GM23248 (cell line): ENCODE measurements around the gene ARHGAP26. TPM values are rescaled to one million over a fixed set of nuclear protein-coding genes. Genes with fewer than 3 reads are reported as not detected.
"Not testable (repeated sequence)": the region's sequence is repeated elsewhere in the genome, so short reads cannot be mapped to it uniquely, and the experiment has no call there.

Source experiments
- DNase-seq: peaks from one replicate; pipeline ENCODE4 v3.0.0-alpha.2; 2015
- H2AFZ ChIP-seq: fragments of 200-600 bp; sonication (generic); 2 replicates; pipeline ENCODE4 v1.6.1; 2016; ENCODE audit warnings: antibody characterized with exemption
- H3F3A ChIP-seq: fragments of 200-600 bp; sonication (generic); 2 replicates; pipeline ENCODE4 v1.6.1; 2016; ENCODE audit warnings: mild to moderate bottlenecking, antibody characterized with exemption, mixed run types; ENCODE audit not compliant: insufficient read depth
- H3K27ac ChIP-seq: fragments of 200-600 bp; sonication (generic); 2 replicates; pipeline ENCODE4 v1.5.1; 2016; ENCODE audit warnings: mild to moderate bottlenecking
- H3K27me3 ChIP-seq: fragments of 200-600 bp; sonication (generic); replicated peaks from 2 replicates; pipeline ENCODE4 v1.6.1; 2016; ENCODE audit warnings: mild to moderate bottlenecking; ENCODE audit not compliant: insufficient read depth
- H3K36me3 ChIP-seq: fragments of 200-600 bp; sonication (generic); 2 replicates; pipeline ENCODE4 v1.6.1; 2016; ENCODE audit warnings: low read depth, mild to moderate bottlenecking
- H3K4me1 ChIP-seq: fragments of 200-600 bp; sonication (generic); 2 replicates; pipeline ENCODE4 v1.6.1; 2016; ENCODE audit warnings: mild to moderate bottlenecking; ENCODE audit not compliant: insufficient read depth
- H3K4me2 ChIP-seq: fragments of 200-600 bp; sonication (generic); one replicate; pipeline ENCODE4 v1.6.1; 2016; ENCODE audit warnings: mild to moderate bottlenecking; ENCODE audit not compliant: unreplicated experiment
- H3K4me3 ChIP-seq: fragments of 200-600 bp; sonication (generic); 2 replicates; pipeline ENCODE4 v1.5.1; 2016; ENCODE audit warnings: mild to moderate bottlenecking
- H3K79me2 ChIP-seq: fragments of 200-600 bp; sonication (generic); 2 replicates; pipeline ENCODE4 v1.6.1; 2016; ENCODE audit warnings: mild to moderate bottlenecking; ENCODE audit not compliant: insufficient read depth
- H3K9ac ChIP-seq: fragments of 200-600 bp; sonication (generic); 2 replicates; pipeline ENCODE4 v1.6.1; 2016; ENCODE audit warnings: mild to moderate bottlenecking
- H3K9me2 ChIP-seq: fragments of 200-600 bp; sonication (generic); 2 replicates; pipeline ENCODE4 v1.6.1; 2016; ENCODE audit warnings: mixed run types, mild to moderate bottlenecking, moderate library complexity; ENCODE audit not compliant: insufficient read depth
- H3K9me3 ChIP-seq: fragments of 200-600 bp; sonication (generic); one replicate; pipeline ENCODE4 v1.6.1; 2017; ENCODE audit warnings: low read depth
- H4K20me1 ChIP-seq: fragments of 200-600 bp; sonication (generic); 2 replicates; pipeline ENCODE4 v1.6.0; 2016; ENCODE audit not compliant: insufficient read depth
- EZH2 ChIP-seq: fragments of 200-600 bp; sonication (generic); IDR thresholded peaks from 2 replicates; pipeline ENCODE4 v1.6.1; 2018; ENCODE audit warnings: antibody characterized with exemption, mild to moderate bottlenecking; ENCODE audit not compliant: insufficient read depth, poor library complexity, severe bottlenecking
- EZH2phosphoT487 ChIP-seq: fragments of 200-600 bp; sonication (generic); IDR thresholded peaks from 2 replicates; pipeline ENCODE4 v1.6.1; 2018; ENCODE audit warnings: antibody characterized with exemption, moderate library complexity, mild to moderate bottlenecking, low read depth; ENCODE audit not compliant: insufficient read depth
- WGBS, 2 experiments: methylation state at CpG; one replicate each; pipeline ENCODE4 v1.1.6; 2015 to 2017; ENCODE audit warnings: low lambda C conversion rate in 2 of 2, low coverage in 1 of 2; ENCODE audit errors: missing lambda C conversion rate in 2 of 2; 5-methylcytosine and 5-hydroxymethylcytosine counted together
- in situ Hi-C: fragments of 300-500 bp; cut with MboI; formaldehyde crosslinking; loops from 2 replicates; pipeline ENCODE4 v1.15.0; 2020
- polyA plus RNA-seq: library from polyadenylated mRNA; unstranded; fragments of >200 nt; fragmentation: Nextera tagmentation; extraction: Ambion mirVana; gene quantifications from 2 replicates; pipeline ENCODE4 v1.2.1, GENCODE V29; 2016
- total RNA-seq: library from RNA; depleted of rRNA; stranded (reverse); fragments of >200 nt; shearing (Covaris generic); gene quantifications from 2 replicates; pipeline ENCODE4 v1.2.3, GENCODE V29; 2014

The ARHGAP26 gene
- total and polyA plus RNA-seq, 2 experiments from 2014 or later, result 1.6 to 1.7 TPM

DNA sequence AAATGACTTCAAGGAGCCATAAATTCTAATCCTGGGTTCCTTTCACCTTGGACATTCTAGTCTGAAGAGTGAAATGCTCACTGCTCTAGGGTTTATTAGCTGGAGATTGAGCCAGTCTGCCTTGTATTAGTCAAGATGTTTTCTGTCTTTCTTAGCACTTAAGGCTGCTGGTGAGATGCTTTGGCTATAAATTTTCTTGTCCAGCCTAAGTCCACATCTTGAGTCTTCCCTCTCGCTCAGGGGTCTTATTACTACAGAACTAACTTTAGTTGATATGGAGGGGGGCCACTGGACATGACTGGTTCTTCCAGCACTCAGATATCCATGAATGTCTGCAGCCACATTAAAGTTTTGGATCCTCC lies 316.4 kb downstream of the ARHGAP26 start:
- no peak overlapping the region for H3K4me3 ChIP-seq
- no peaks in the 10 kb centered on the region for H3K9me3 ChIP-seq
- no peaks in the 10 kb centered on the region for H3K9me2 ChIP-seq
- no peak overlapping the region for H2AFZ ChIP-seq
- in situ Hi-C loops, result no loop called here
- WGBS, 2 experiments, result 77 to 88% methylated on average over 1 of the region's 1 CpG
- H3K27ac ChIP-seq, result no peak overlapping the region
- H3K79me2 ChIP-seq, result no peaks in the 10 kb centered on the region
- no peak overlapping the region for H3K4me2 ChIP-seq
- H3K9ac ChIP-seq, result no peak overlapping the region
- H3F3A ChIP-seq, result peaks cover 17% of the 10 kb centered on the region
- TF ChIP-seq EZH2phosphoT487 (no peak), EZH2 (no peak)
- no peaks in the 10 kb centered on the region for H4K20me1 ChIP-seq
- H3K36me3 ChIP-seq, result no peaks in the 10 kb centered on the region
- no peak for DNase-seq
- H3K4me1 ChIP-seq, result peaks cover 11% of the 10 kb centered on the region
- no peaks in the 10 kb centered on the region for H3K27me3 ChIP-seq

DNA sequence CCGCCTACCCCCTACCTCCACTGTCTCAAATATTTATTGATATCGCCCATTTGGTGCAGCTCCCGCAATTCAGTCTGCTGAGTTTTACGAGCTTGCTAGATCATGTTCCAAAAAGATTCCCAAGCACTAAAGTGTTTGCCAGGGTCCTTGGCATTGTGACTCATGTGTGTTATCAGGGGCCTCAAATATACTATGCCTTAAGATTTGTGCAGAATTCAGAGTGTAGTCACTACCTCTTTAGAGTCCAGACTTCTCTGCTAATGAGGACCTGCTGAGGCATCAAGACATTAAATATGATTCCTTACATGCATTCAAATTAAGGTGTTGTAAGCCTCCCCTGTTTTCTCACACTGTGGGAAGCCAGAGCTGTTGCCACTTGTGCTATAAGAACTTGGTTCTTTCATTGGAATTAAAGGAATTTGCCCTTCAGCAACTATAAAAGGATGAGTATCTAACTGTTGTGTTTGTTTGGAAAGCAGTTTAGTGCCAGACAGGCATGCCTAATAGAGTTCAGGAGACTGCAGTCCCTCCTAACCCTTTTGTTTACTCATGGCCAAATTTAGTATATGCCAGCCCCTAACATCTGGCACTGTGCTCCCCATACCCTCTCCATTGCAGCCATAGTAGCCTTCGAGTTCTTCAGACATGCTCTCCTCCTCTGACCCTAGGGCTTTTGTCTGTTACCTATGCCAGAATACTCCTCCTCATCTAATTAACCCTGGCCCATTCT lies 316.9 kb downstream of the ARHGAP26 start:
- H3K27ac ChIP-seq, result no peak overlapping the region
- no peaks in the 10 kb centered on the region for H3K9me2 ChIP-seq
- H3K9ac ChIP-seq, result no peak overlapping the region
- H3K4me3 ChIP-seq, result no peak overlapping the region
- no peaks in the 10 kb centered on the region for H4K20me1 ChIP-seq
- no peaks in the 10 kb centered on the region for H3K27me3 ChIP-seq
- TF ChIP-seq EZH2 (no peak), EZH2phosphoT487 (0 out of 2 replicates have a peak, but pooled peaks have one; percentile 39)
- peak; percentile 71 for DNase-seq
- H2AFZ ChIP-seq, result no peak overlapping the region
- no peaks in the 10 kb centered on the region for H3K9me3 ChIP-seq
- in situ Hi-C loops, result no loop called here
- H3K4me1 ChIP-seq, result peaks cover 11% of the 10 kb centered on the region
- H3K36me3 ChIP-seq, result no peaks in the 10 kb centered on the region
- WGBS, 2 experiments, result 83 to 84% methylated on average over 5 of the region's 5 CpGs
- no peak overlapping the region for H3K4me2 ChIP-seq
- peaks cover 17% of the 10 kb centered on the region for H3F3A ChIP-seq
- no peaks in the 10 kb centered on the region for H3K79me2 ChIP-seq

DNA sequence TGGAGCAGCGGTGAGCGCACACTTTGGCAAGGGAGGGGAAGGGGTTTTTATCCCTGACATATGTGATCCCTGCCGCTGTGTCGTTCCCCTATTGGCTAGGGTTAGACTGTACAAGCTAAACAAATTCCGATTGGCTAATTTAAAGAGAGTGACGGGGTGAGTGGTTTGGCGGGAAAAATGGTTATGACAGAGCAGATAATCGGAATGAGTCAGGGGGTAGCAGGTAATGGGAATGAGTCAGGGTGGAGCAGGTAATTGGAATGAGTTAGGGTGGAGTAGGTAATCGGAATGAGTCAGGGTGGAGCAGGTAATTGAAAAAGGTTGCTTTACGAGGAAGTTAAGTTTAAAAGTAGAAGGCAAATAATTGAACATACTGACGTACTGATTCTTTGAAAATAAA lies 318.5 kb downstream of the ARHGAP26 start:
- H3K9ac ChIP-seq, H3K27me3 ChIP-seq, DNase-seq, H3K36me3 ChIP-seq, H3K9me2 ChIP-seq, in situ Hi-C loops, H3K4me3 ChIP-seq, H4K20me1 ChIP-seq, H2AFZ ChIP-seq, H3K4me2 ChIP-seq, H3K79me2 ChIP-seq, H3K27ac ChIP-seq, H3K9me3 ChIP-seq: not testable (repeated sequence)
- 94 to 98% methylated on average over 11 of the region's 11 CpGs for WGBS, 2 experiments
- peaks cover 17% of the 10 kb centered on the region for H3F3A ChIP-seq
- H3K4me1 ChIP-seq, result peaks cover 11% of the 10 kb centered on the region

DNA sequence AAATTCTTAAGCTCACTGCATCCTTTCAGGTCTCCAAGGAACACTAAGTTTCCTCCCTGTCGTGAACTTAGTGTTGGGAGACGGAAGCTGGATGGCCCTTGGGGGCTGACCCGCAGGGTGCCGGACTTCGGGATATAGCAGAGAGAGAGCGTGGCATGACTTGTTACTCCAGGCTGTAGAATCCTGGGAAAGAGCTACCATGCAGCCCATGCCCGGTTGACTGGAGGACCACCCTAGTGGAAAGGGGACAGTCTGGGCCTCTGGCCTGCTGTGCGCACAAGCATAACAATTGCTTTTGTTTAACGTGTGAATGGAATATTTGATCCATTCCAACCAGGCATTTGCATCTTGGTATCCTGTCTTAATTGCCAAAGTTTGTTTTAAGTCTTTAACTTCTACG lies 319.9 kb downstream of the ARHGAP26 start:
- 88 to 91% methylated on average over 10 of the region's 10 CpGs for WGBS, 2 experiments
- H3F3A ChIP-seq, result peaks cover 17% of the 10 kb centered on the region

DNA sequence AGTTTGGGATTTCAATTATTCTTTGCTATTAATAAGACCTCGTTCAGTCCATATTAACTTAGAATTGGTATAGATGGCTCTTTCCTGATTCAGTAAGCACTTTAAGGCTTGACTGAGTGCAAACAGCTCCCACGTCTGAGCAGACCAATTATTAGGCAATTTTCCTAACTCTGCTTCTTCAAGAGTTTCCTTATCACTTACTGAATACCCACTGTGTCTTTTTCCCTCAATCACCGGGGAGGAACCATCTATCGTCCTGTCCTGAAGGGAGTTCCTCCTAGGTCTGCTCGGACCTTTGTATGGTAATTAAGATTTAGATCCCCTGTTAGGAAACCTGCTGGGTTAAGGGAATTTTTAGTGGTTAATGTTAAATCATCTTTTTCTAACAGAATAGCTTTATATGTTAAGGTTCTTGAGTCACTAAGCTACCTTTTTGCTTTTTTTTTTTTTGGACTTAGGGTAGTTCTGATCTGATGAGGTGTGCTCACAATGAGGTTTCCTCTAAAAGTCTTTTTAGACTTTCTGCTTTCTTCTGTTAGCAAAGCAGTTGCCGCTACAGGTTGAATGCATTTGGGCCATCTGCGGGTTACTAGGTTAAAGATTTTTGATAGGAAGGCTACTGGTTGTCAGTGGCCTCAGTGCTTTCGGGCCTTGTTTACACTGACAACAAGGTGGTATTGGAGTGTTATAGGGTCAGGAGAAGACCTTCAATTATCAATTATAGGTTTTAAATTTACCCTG lies 322.7 kb downstream of the ARHGAP26 start:
- in situ Hi-C loops, H3K9ac ChIP-seq, H3K4me1 ChIP-seq, H2AFZ ChIP-seq, H3K36me3 ChIP-seq, H3K4me2 ChIP-seq, H3K9me2 ChIP-seq, H3K27ac ChIP-seq, H4K20me1 ChIP-seq, H3K79me2 ChIP-seq, H3K27me3 ChIP-seq, H3K9me3 ChIP-seq, H3F3A ChIP-seq, H3K4me3 ChIP-seq, DNase-seq: not testable (repeated sequence)
- WGBS, 2 experiments, result 95 to 96% methylated on average over 8 of the region's 8 CpGs

More for the DNA sequence above, 319.9 kb downstream of the ARHGAP26 start:
- H3K4me3 ChIP-seq, H3K4me2 ChIP-seq, H3K79me2 ChIP-seq, in situ Hi-C loops, H3K27ac ChIP-seq, H3K36me3 ChIP-seq, H3K27me3 ChIP-seq, H3K9me3 ChIP-seq, H4K20me1 ChIP-seq, H2AFZ ChIP-seq, DNase-seq, H3K9ac ChIP-seq, H3K9me2 ChIP-seq: not testable (repeated sequence)
- peaks cover 11% of the 10 kb centered on the region for H3K4me1 ChIP-seq
